B cell (primary cell): Measurements from ENCODE around the gene NELL1. TPM values are rescaled to one million over a fixed set of nuclear protein-coding genes. Genes with fewer than 3 reads are reported as not detected.

ENCODE experiments used
- ATAC-seq: fragments of 200-7000 bp; cut with Tn5 transposase; one replicate; pipeline ENCODE4 v1.10.0; 2021; ENCODE audit warnings: low read depth, mild to moderate bottlenecking, moderate number of reproducible peaks, moderate library complexity
- CTCF ChIA-PET: fragments of 350-600 bp; sonication (Branson Sonifier 250); formaldehyde crosslinking; loops from one replicate; lab custom pipeline; 2021; ENCODE audit warnings: antibody characterized with exemption, inconsistent platforms; lab: Charles Lee
- POLR2A ChIA-PET: fragments of 350-600 bp; sonication (Branson Sonifier 250); formaldehyde crosslinking; loops from one replicate; lab custom pipeline; 2021; ENCODE audit warnings: antibody characterized with exemption; lab: Charles Lee
- DNase-seq: peaks from one replicate; pipeline ENCODE4 v3.0.0; 2013
- H2AFZ ChIP-seq: 2 replicates; pipeline ENCODE4 v1.6.1; 2012; ENCODE audit warnings: mild to moderate bottlenecking, low read depth, low read length; ENCODE audit not compliant: insufficient read depth, poor library complexity, severe bottlenecking
- H3K27ac ChIP-seq, 2 donors: 1 replicate in 1 of 2; 2 replicates in 1 of 2; pipeline ENCODE4 v1.5.1; 2012 to 2013; ENCODE audit warnings: low read length in 2 of 2, mild to moderate bottlenecking in 2 of 2, moderate library complexity in 1 of 2
- H3K27me3 ChIP-seq, 4 experiments: fragments of 200-600 bp in 1 of 4; sonication (generic) in 1 of 4; replicated peaks in 1 of 4; 1 replicate in 2 of 4; 2 replicates in 2 of 4; pipeline versions ENCODE4 v1.6.1 to v1.7.0; 2013 to 2016; ENCODE audit warnings: low read length in 3 of 4, mild to moderate bottlenecking in 2 of 4, mixed read lengths in 1 of 4, moderate library complexity in 1 of 4; ENCODE audit not compliant: insufficient read depth in 4 of 4, control insufficient read depth in 3 of 4; ENCODE audit errors: control extremely low read depth in 1 of 4
- H3K36me3 ChIP-seq, 2 experiments: replicated peaks in 1 of 2; 1 replicate in 1 of 2; 2 replicates in 1 of 2; pipeline versions ENCODE4 v1.6.1 to v1.7.1; 2013; ENCODE audit warnings: low read length in 1 of 2; ENCODE audit not compliant: insufficient read depth in 2 of 2, control insufficient read depth in 1 of 2; ENCODE audit errors: control extremely low read depth in 1 of 2, extremely low read depth in 1 of 2
- H3K4me1 ChIP-seq, 2 donors: fragments of 200-600 bp in 1 of 2; sonication (generic) in 1 of 2; 1 replicate in 1 of 2; 2 replicates in 1 of 2; pipeline versions ENCODE4 v1.5.1 to v1.6.1; 2013 to 2017; ENCODE audit warnings: low read length in 2 of 2; ENCODE audit not compliant: control insufficient read depth in 2 of 2, insufficient read depth in 2 of 2
- H3K4me2 ChIP-seq: replicated peaks from 2 replicates; pipeline ENCODE3; 2012; ENCODE audit warnings: mild to moderate bottlenecking, low read depth, low read length; ENCODE audit not compliant: poor library complexity, severe bottlenecking
- H3K4me3 ChIP-seq, 5 experiments: fragments of 200-600 bp in 1 of 5; sonication (generic) in 1 of 5; 1 replicate in 3 of 5; 2 replicates in 2 of 5; pipeline versions ENCODE4 v1.5.1 to v1.7.0; 2011 to 2016; ENCODE audit warnings: low read length in 4 of 5, mild to moderate bottlenecking in 4 of 5, low read depth in 2 of 5, control low read depth in 1 of 5, moderate library complexity in 1 of 5; ENCODE audit not compliant: insufficient read depth in 1 of 5; ENCODE audit errors: control extremely low read depth in 1 of 5, extremely low read depth in 1 of 5
- H3K79me2 ChIP-seq: fragments of 200-600 bp; sonication (generic); one replicate; pipeline ENCODE4 v1.6.0; 2016; ENCODE audit warnings: low read length; ENCODE audit not compliant: control insufficient read depth, insufficient read depth
- H3K9ac ChIP-seq: fragments of 200-600 bp; sonication (generic); 2 replicates; pipeline ENCODE4 v1.6.1; 2017; ENCODE audit warnings: mild to moderate bottlenecking, low read length, moderate library complexity
- H3K9me3 ChIP-seq, 3 donors: one replicate each; pipeline versions ENCODE4 v1.6.1 to v1.7.1; 2013; ENCODE audit warnings: low read length in 2 of 3; ENCODE audit not compliant: control insufficient read depth in 2 of 3, insufficient read depth in 1 of 3; ENCODE audit errors: control extremely low read depth in 1 of 3
- H4K20me1 ChIP-seq: 2 replicates; pipeline ENCODE4 v1.6.0; 2012; ENCODE audit warnings: mild to moderate bottlenecking, low read length; ENCODE audit not compliant: insufficient read depth, control insufficient read depth, poor library complexity, severe bottlenecking
- H3K27ac Mint-ChIP-seq: one replicate; pipeline ENCODE4 v1.8.0; 2021; ENCODE audit warnings: mixed read lengths
- H3K27me3 Mint-ChIP-seq: one replicate; pipeline ENCODE4 v1.8.0; 2021; ENCODE audit warnings: mixed read lengths
- H3K4me1 Mint-ChIP-seq: one replicate; pipeline ENCODE4 v1.8.0; 2021; ENCODE audit warnings: mixed read lengths
- H3K4me3 Mint-ChIP-seq: one replicate; pipeline ENCODE4 v1.8.0; 2021; ENCODE audit warnings: mixed read lengths
- H3K9me3 Mint-ChIP-seq: one replicate; pipeline ENCODE4 v1.8.0; 2022; ENCODE audit warnings: mixed read lengths; ENCODE audit not compliant: insufficient read depth
- CTCF ChIP-seq: fragments of 200-600 bp; IDR thresholded peaks from one replicate; pipeline ENCODE4 v1.8.0; 2022; ENCODE audit warnings: antibody characterized with exemption, mild to moderate bottlenecking
- EZH2 ChIP-seq: IDR thresholded peaks from 2 replicates; pipeline ENCODE4 v1.6.1; 2012; ENCODE audit warnings: borderline replicate concordance, low read depth, mild to moderate bottlenecking, moderate library complexity, low read length; ENCODE audit not compliant: insufficient read depth, poor library complexity, severe bottlenecking
- WGBS: methylation state at CpG from one replicate; pipeline ENCODE4 v1.1.5; 2013; ENCODE audit warnings: missing lambda C conversion rate; ENCODE audit not compliant: insufficient coverage; 5-methylcytosine and 5-hydroxymethylcytosine counted together
- intact Hi-C: fragments of 100-400 bp; cut with micrococcal nuclease; formaldehyde crosslinking; loops from one replicate; pipeline ENCODE4 v1.10.0; 2022
- polyA plus RNA-seq: library from polyadenylated mRNA; depleted of rRNA; stranded (reverse); fragments of >200 nt; gene quantifications from 2 replicates; pipeline ENCODE4 v1.2.3, GENCODE V29; 2012
- total RNA-seq, 2 donors: library from RNA; stranded (reverse); fragments of 120-200 nt in 1 of 2; gene quantifications; 1 replicate in 1 of 2; 2 replicates in 1 of 2; pipeline versions ENCODE4 v1.2.3 to v1.2.4, GENCODE V29; 2013 to 2022

The NELL1 gene
- total and polyA plus RNA-seq, 2 donors (not counting 1 experiment from before 2014, with no cell fraction given): not detected

GRCh38 chr11:21537980-21538379, 868.6 kb downstream of the NELL1 start:
- Histone ChIP-seq H3K36me3 (no peaks in the 10 kb centered on the region), H3K9me3 (peaks cover 0 to 1% (median 0%) of the 10 kb centered on the region in 3 donors), H2AFZ (no peak overlapping the region), H3K4me1 (no peaks in the 10 kb centered on the region), H3K4me2 (no peak overlapping the region), H3K4me3 (no peak overlapping the region), H3K27me3 (no peaks in the 10 kb centered on the region), H4K20me1 (no peaks in the 10 kb centered on the region), H3K27ac (no peak overlapping the region), H3K79me2 (no peaks in the 10 kb centered on the region), H3K9ac (no peak overlapping the region)
- Mint-ChIP-seq H3K27ac (no peak overlapping the region), H3K4me3 (no peak overlapping the region), H3K27me3 (no peaks in the 10 kb centered on the region), H3K4me1 (no peaks in the 10 kb centered on the region), H3K9me3 (no peaks in the 10 kb centered on the region)
- ATAC-seq (no peak), DNase-seq (no peak)
- intact Hi-C loops: no loop called here
- no CpG with 5 or more reads among the region's 1 CpG for WGBS
- ChIA-PET POLR2A (no interaction called here), CTCF (no interaction called here)
- no peak for TF ChIP-seq EZH2
- TF ChIP-seq CTCF: no peak

- no peak overlapping the region for H3K4me3 ChIP-seq
- no peak overlapping the region for H3K27ac Mint-ChIP-seq
- CTCF ChIA-PET: no interaction called here
- H3K36me3 ChIP-seq: no peaks in the 10 kb centered on the region
- no peak overlapping the region for H3K4me3 Mint-ChIP-seq
- H3K9me3 ChIP-seq: peaks cover 0 to 1% (median 0%) of the 10 kb centered on the region in 3 donors
- DNase-seq: no peak
- no peaks in the 10 kb centered on the region for H3K79me2 ChIP-seq
- TF ChIP-seq EZH2 (no peak), CTCF (no peak)
- no peaks in the 10 kb centered on the region for H4K20me1 ChIP-seq
- H3K9ac ChIP-seq: no peak overlapping the region
- intact Hi-C loops: no loop called here
- no peaks in the 10 kb centered on the region for H3K9me3 Mint-ChIP-seq
- no peaks in the 10 kb centered on the region for H3K4me1 Mint-ChIP-seq
- no peak overlapping the region for H2AFZ ChIP-seq
- H3K27ac ChIP-seq: no peak overlapping the region
- H3K27me3 Mint-ChIP-seq: no peaks in the 10 kb centered on the region
- H3K4me2 ChIP-seq: no peak overlapping the region
- H3K4me1 ChIP-seq: no peaks in the 10 kb centered on the region
- H3K27me3 ChIP-seq: no peaks in the 10 kb centered on the region
- no peak for ATAC-seq
- POLR2A ChIA-PET: no interaction called here
- WGBS: 100% methylated on average over 3 of the region's 5 CpGs
These were observed 871.9 kb downstream of the NELL1 start for GRCh38 chr11:21541187-21541751.
